Keratinocyte (primary cell): ENCODE results near the gene RASA3. TPM values are rescaled to one million over a fixed set of nuclear protein-coding genes. Genes with fewer than 3 reads are reported as not detected.
A peak's percentile ranks its signal among the peaks of the same experiment; 100 is the strongest.
"Not testable (repeated sequence)": the region's sequence is repeated elsewhere in the genome, so short reads cannot be mapped to it uniquely, and the experiment has no call there.

Experiments used
- DNase-seq: peaks from one replicate; pipeline ENCODE4 v3.0.0-alpha.2; 2011; ENCODE audit warnings: low read depth, missing footprints, low spot score
- FAIRE-seq: peaks from 2 replicates; lab custom pipeline; 2011; peaks lifted over from hg19 to GRCh38; lab: Jason Lieb, UNC
- H2AFZ ChIP-seq: 2 replicates; pipeline ENCODE4 v1.6.0; 2012; ENCODE audit warnings: low read length, control low read depth, inconsistent platforms; ENCODE audit not compliant: control insufficient read depth
- H3K27ac ChIP-seq: 2 replicates; pipeline ENCODE4 v1.5.1; 2011; ENCODE audit warnings: low read length; ENCODE audit not compliant: control insufficient read depth, insufficient read depth
- H3K27me3 ChIP-seq: 3 replicates; pipeline ENCODE4 v1.6.0; 2011; ENCODE audit warnings: low read length; ENCODE audit not compliant: control insufficient read depth, insufficient read depth; ENCODE audit errors: extremely low read depth
- H3K36me3 ChIP-seq, 2 experiments: 2 replicates in 1 of 2; 3 replicates in 1 of 2; pipeline ENCODE4 v1.5.1; 2011; ENCODE audit warnings: low read length in 2 of 2, mild to moderate bottlenecking in 1 of 2; ENCODE audit not compliant: control insufficient read depth in 2 of 2, insufficient read depth in 2 of 2; ENCODE audit errors: extremely low read depth in 1 of 2
- H3K4me1 ChIP-seq: 3 replicates; pipeline ENCODE4 v1.5.1; 2011; ENCODE audit warnings: low read length; ENCODE audit not compliant: control insufficient read depth, insufficient read depth; ENCODE audit errors: extremely low read depth
- H3K4me2 ChIP-seq: 3 replicates; pipeline ENCODE4 v1.6.0; 2011; ENCODE audit warnings: low read depth, low read length; ENCODE audit not compliant: control insufficient read depth, insufficient read depth; ENCODE audit errors: extremely low read depth
- H3K4me3 ChIP-seq, 3 experiments: fragments of 200-600 bp in 1 of 3; sonication (generic) in 1 of 3; 2 replicates in 2 of 3; 3 replicates in 1 of 3; pipeline ENCODE4 v1.5.1; 2011 to 2016; ENCODE audit warnings: low read length in 3 of 3, mild to moderate bottlenecking in 3 of 3, control low read depth in 2 of 3, inconsistent platforms in 1 of 3, low read depth in 1 of 3, mixed read lengths in 1 of 3, mixed run types in 1 of 3, moderate library complexity in 1 of 3; ENCODE audit not compliant: control insufficient read depth in 2 of 3, insufficient read depth in 2 of 3; ENCODE audit errors: extremely low read depth in 1 of 3
- H3K79me2 ChIP-seq: 2 replicates; pipeline ENCODE4 v1.6.0; 2012; ENCODE audit warnings: low read length; ENCODE audit not compliant: control insufficient read depth, insufficient read depth
- H3K9ac ChIP-seq: 3 replicates; pipeline ENCODE4 v1.6.0; 2011; ENCODE audit warnings: low read length; ENCODE audit not compliant: control insufficient read depth, insufficient read depth; ENCODE audit errors: extremely low read depth
- H3K9me1 ChIP-seq: 3 replicates; pipeline ENCODE4 v1.6.0; 2011; ENCODE audit warnings: low read length; ENCODE audit not compliant: control insufficient read depth, insufficient read depth; ENCODE audit errors: extremely low read depth
- H3K9me3 ChIP-seq: 2 replicates; pipeline ENCODE4 v1.5.1; 2012; ENCODE audit warnings: low read depth, low read length; ENCODE audit not compliant: control insufficient read depth
- H4K20me1 ChIP-seq: 3 replicates; pipeline ENCODE4 v1.6.0; 2011; ENCODE audit warnings: low read length; ENCODE audit not compliant: control insufficient read depth, insufficient read depth; ENCODE audit errors: extremely low read depth
- CTCF ChIP-seq, 3 experiments: IDR thresholded peaks in 1 of 3; conservative IDR thresholded peaks in 1 of 3; optimal IDR thresholded peaks in 1 of 3; 2 replicates in 2 of 3; 3 replicates in 1 of 3; pipeline versions ENCODE3 to v1.5.1; 2011; ENCODE audit warnings: low read length in 3 of 3, mild to moderate bottlenecking in 3 of 3, moderate library complexity in 2 of 3, control low read depth in 1 of 3, inconsistent platforms in 1 of 3; ENCODE audit not compliant: insufficient read depth in 2 of 3; ENCODE audit errors: extremely low read depth in 1 of 3
- EZH2 ChIP-seq: IDR thresholded peaks from one replicate; pipeline ENCODE4 v1.6.1; 2012; ENCODE audit warnings: inconsistent platforms, mild to moderate bottlenecking, low read length, moderate library complexity
- dilution Hi-C: fragments of 300-500 bp; cut with MboI; formaldehyde crosslinking; loops from one replicate; pipeline ENCODE4 v1.7.0; 2020; ENCODE audit warnings: low sequenced_read_pairs; ENCODE audit not compliant: extremely low pct_ligation_motif_present
- polyA plus RNA-seq, 5 experiments: library from polyadenylated mRNA; depleted of rRNA in 3 of 5; stranded (reverse) in 3 of 5; stranded (forward) in 1 of 5; unstranded in 1 of 5; fragments of >200 nt; gene quantifications; 1 replicate in 1 of 5; 2 replicates in 3 of 5; 3 replicates in 1 of 5; pipeline versions ENCODE4 v1.2.1 to v1.2.3, GENCODE V29; 2011 to 2012; ENCODE audit warnings: missing spikeins in 2 of 5, low read depth in 1 of 5, low replicate concordance in 1 of 5

Gene RASA3
- polyA plus RNA-seq, 1 donor (not counting 4 experiments of a cell fraction or from before 2014, with no cell fraction given) = 4.1 TPM

GRCh38 chr13:114127473-114128347, 4.7 kb downstream of the RASA3 start:
- dilution Hi-C loops = loop anchor here (10.0 kb wide), 1 partner anchor 53 kb away; no protein-coding TSS in a partner anchor
- no peaks in the 10 kb centered on the region for H3K36me3 ChIP-seq
- H3K9me3 ChIP-seq = no peaks in the 10 kb centered on the region
- H3K4me2 ChIP-seq = no peak overlapping the region
- H2AFZ ChIP-seq = no peak overlapping the region
- H4K20me1 ChIP-seq = no peaks in the 10 kb centered on the region
- FAIRE-seq (no peak), DNase-seq (no peak)
- TF ChIP-seq CTCF (optimal IDR thresholded peaks at IDR 0.05 in 1 of 3, IDR thresholded peaks at IDR 0.05 in 1 of 3, conservative IDR thresholded peaks at IDR 0.05 in 1 of 3; ENCODE audit: extremely low read depth in 1 of 3, insufficient read depth in 2 of 3, low read length in 3 of 3) (peak in 1 of 3 experiments; percentile 13), EZH2 (no peak)
- H3K27ac ChIP-seq = no peak overlapping the region
- peaks cover 16% of the 10 kb centered on the region for H3K4me1 ChIP-seq
- H3K27me3 ChIP-seq = no peaks in the 10 kb centered on the region
- no peak overlapping the region for H3K9ac ChIP-seq
- no peaks in the 10 kb centered on the region for H3K9me1 ChIP-seq
- H3K4me3 ChIP-seq = no peak overlapping the region
- peaks cover 31% of the 10 kb centered on the region for H3K79me2 ChIP-seq

GRCh38 chr13:114126789-114127472, 5.5 kb downstream of the RASA3 start:
- Histone ChIP-seq H3K36me3 (no peaks in the 10 kb centered on the region), H3K4me3 (no peak overlapping the region), H3K4me1 (peaks cover 16% of the 10 kb centered on the region), H3K79me2 (peaks cover 34% of the 10 kb centered on the region), H3K27me3 (no peaks in the 10 kb centered on the region), H3K27ac (no peak overlapping the region), H2AFZ (no peak overlapping the region), H4K20me1 (no peaks in the 10 kb centered on the region), H3K9me3 (no peaks in the 10 kb centered on the region), H3K9me1 (no peaks in the 10 kb centered on the region), H3K4me2 (no peak overlapping the region), H3K9ac (no peak overlapping the region)
- FAIRE-seq = no peak
- no peak for TF ChIP-seq CTCF (optimal IDR thresholded peaks at IDR 0.05 in 1 of 3, IDR thresholded peaks at IDR 0.05 in 1 of 3, conservative IDR thresholded peaks at IDR 0.05 in 1 of 3; ENCODE audit: extremely low read depth in 1 of 3, insufficient read depth in 2 of 3, low read length in 3 of 3)
- no peak for TF ChIP-seq EZH2
- no peak for DNase-seq
- dilution Hi-C loops = loop anchor here (10.0 kb wide), 1 partner anchor 52 kb away; no protein-coding TSS in a partner anchor

- not testable (repeated sequence) for H2AFZ ChIP-seq, H3K9me3 ChIP-seq, H3K36me3 ChIP-seq, H3K27me3 ChIP-seq, FAIRE-seq, H4K20me1 ChIP-seq, H3K27ac ChIP-seq, H3K9me1 ChIP-seq, DNase-seq, H3K4me3 ChIP-seq, H3K9ac ChIP-seq, H3K4me2 ChIP-seq
- Histone ChIP-seq H3K4me1 (peaks cover 11% of the 10 kb centered on the region), H3K79me2 (peaks cover 34% of the 10 kb centered on the region)
- dilution Hi-C loops = loop anchor here (10.0 kb wide), 1 partner anchor 51 kb away; no protein-coding TSS in a partner anchor
Observed at GRCh38 chr13:114126086-114126485, 6.3 kb downstream of the RASA3 start.
